ENCODE results near the gene MEIOSIN. TPM values are rescaled to one million over a fixed set of nuclear protein-coding genes. Genes with fewer than 3 reads are reported as not detected.

The MEIOSIN gene
- total and polyA plus RNA-seq, 9 of the 15 experiments (the other 6 are each of a cell fraction or from before 2014, with no cell fraction given), result 0.06 to 2.0 (median 0.76) TPM

DNA sequence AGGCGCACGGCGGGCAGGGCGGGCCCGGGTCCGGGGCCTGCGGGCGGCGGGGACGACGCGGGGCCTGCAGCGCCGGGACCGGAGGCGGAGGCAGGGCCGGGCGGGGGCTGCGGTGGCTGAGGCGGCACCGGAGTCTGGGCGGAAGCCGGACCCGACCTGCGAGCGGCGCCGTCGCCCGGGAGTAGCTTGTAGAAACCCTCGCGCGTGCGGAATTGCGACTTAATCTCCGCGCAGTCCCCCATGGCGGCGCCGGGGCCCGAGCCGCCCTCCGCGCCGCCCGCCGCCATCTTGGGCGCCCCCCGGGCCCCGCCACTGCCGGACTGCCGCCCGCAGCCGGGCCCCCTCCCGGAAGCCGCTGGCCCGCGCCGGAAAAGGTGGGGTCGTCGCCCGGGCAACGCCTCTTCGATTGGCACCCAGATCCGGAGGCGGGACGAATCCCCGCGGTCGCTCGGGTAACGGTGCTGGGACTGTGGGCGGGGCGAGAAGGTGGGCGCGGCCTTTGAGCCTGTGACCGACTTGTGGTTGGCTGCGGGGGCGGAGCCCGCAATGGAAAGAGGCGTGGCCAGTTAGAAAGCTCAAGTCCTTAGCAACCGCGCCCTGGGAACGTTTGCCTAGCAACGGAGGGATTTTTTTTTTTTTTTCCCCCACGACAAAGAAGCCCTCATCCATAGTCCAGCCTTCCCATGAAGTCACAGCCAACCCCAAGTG, 59.4 kb downstream of the MEIOSIN start, which contains the start of gene DMWD (continued):
- TF ChIP-seq, protein P1, sequence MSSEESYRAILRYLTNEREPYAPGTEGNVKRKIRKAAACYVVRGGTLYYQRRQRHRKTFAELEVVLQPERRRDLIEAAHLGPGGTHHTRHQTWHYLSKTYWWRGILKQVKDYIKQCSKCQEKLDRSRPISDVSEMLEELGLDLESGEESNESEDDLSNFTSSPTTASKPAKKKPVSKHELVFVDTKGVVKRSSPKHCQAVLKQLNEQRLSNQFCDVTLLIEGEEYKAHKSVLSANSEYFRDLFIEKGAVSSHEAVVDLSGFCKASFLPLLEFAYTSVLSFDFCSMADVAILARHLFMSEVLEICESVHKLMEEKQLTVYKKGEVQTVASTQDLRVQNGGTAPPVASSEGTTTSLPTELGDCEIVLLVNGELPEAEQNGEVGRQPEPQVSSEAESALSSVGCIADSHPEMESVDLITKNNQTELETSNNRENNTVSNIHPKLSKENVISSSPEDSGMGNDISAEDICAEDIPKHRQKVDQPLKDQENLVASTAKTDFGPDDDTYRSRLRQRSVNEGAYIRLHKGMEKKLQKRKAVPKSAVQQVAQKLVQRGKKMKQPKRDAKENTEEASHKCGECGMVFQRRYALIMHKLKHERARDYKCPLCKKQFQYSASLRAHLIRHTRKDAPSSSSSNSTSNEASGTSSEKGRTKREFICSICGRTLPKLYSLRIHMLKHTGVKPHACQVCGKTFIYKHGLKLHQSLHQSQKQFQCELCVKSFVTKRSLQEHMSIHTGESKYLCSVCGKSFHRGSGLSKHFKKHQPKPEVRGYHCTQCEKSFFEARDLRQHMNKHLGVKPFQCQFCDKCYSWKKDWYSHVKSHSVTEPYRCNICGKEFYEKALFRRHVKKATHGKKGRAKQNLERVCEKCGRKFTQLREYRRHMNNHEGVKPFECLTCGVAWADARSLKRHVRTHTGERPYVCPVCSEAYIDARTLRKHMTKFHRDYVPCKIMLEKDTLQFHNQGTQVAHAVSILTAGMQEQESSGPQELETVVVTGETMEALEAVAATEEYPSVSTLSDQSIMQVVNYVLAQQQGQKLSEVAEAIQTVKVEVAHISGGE (CRISPR knock-in tag; IDR thresholded peaks at IDR 0.05), result peak in 2 of 3 experiments; percentile 65 to 92; a peak in 3 of 6 replicates
- no peak for TF ChIP-seq HOXB6 (CRISPR knock-in tag; IDR thresholded peaks at IDR 0.05; ENCODE audit: borderline replicate concordance)
- TF ChIP-seq NELFE (IDR thresholded peaks at IDR 0.05; ENCODE audit: insufficient read depth, insufficient read length), result no peak
- TF ChIP-seq GATAD2A (IDR thresholded peaks at IDR 0.05), result no peak
- TF ChIP-seq EWSR1 (IDR thresholded peaks at IDR 0.05; ENCODE audit: borderline replicate concordance, low read depth, partially characterized antibody), result no peak
- peak; percentile 87 for TF ChIP-seq ELF1 (tag; IDR thresholded peaks at IDR 0.05)
- no peak for TF ChIP-seq SMARCB1 (IDR thresholded peaks at IDR 0.05; ENCODE audit: insufficient read length, low read depth)
- no peak for TF ChIP-seq KHSRP (IDR thresholded peaks at IDR 0.05)
- TF ChIP-seq CCAR2 (IDR thresholded peaks at IDR 0.05; ENCODE audit: low read depth, low read length), result no peak
- no peak for TF ChIP-seq NFIX (CRISPR knock-in tag; IDR thresholded peaks at IDR 0.05; ENCODE audit: low read depth)
- no peak for TF ChIP-seq ZNF696 (CRISPR knock-in tag; conservative IDR thresholded peaks at IDR 0.05)
- no peak for TF ChIP-seq ELF4 (CRISPR knock-in tag; IDR thresholded peaks at IDR 0.05)
- TF ChIP-seq, protein P2, sequence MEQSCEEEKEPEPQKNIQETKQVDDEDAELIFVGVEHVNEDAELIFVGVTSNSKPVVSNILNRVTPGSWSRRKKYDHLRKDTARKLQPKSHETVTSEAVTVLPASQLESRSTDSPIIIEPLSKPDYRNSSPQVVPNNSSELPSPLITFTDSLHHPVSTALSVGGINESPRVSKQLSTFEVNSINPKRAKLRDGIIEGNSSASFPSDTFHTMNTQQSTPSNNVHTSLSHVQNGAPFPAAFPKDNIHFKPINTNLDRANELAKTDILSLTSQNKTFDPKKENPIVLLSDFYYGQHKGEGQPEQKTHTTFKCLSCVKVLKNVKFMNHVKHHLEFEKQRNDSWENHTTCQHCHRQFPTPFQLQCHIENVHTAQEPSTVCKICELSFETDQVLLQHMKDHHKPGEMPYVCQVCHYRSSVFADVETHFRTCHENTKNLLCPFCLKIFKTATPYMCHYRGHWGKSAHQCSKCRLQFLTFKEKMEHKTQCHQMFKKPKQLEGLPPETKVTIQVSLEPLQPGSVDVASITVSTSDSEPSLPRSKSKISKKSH (CRISPR knock-in tag; IDR thresholded peaks at IDR 0.05), result no peak
- TF ChIP-seq, protein P3, sequence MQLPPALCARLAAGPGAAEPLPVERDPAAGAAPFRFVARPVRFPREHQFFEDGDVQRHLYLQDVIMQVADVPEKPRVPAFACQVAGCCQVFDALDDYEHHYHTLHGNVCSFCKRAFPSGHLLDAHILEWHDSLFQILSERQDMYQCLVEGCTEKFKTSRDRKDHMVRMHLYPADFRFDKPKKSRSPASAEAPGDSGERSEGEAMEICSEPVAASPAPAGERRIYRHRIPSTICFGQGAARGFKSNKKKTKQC (CRISPR knock-in tag; IDR thresholded peaks at IDR 0.05), result no peak
- no peak for TF ChIP-seq ZNF561 (CRISPR knock-in tag; conservative IDR thresholded peaks at IDR 0.05)
- no peak for TF ChIP-seq LCOR (CRISPR knock-in tag; IDR thresholded peaks at IDR 0.05)
- TF ChIP-seq NR2C2 (CRISPR knock-in tag; IDR thresholded peaks at IDR 0.05), result no peak
- peak; percentile 82 for TF ChIP-seq NR2C2 (tag; IDR thresholded peaks at IDR 0.05)
- TF ChIP-seq ZNF764 (CRISPR knock-in tag; IDR thresholded peaks at IDR 0.05; ENCODE audit: low read depth), result no peak
- no peak for TF ChIP-seq ZNF324 (CRISPR knock-in tag; IDR thresholded peaks at IDR 0.05)
- TF ChIP-seq DDX20 (tag; IDR thresholded peaks at IDR 0.05; ENCODE audit: low read depth), result no peak
- no peak for TF ChIP-seq ZNF175 (CRISPR knock-in tag; IDR thresholded peaks at IDR 0.05; ENCODE audit: low read depth)
- peak; percentile 93 for TF ChIP-seq NEUROD1 (IDR thresholded peaks at IDR 0.05; ENCODE audit: borderline replicate concordance, low read depth, low read length, partially characterized antibody)
- TF ChIP-seq ZNF644 (tag; IDR thresholded peaks at IDR 0.05; ENCODE audit: low read depth), result no peak
- no peak for TF ChIP-seq ZNF551 (CRISPR knock-in tag; IDR thresholded peaks at IDR 0.05)
